Activated CD4-positive, alpha-beta memory T cell treated with anti-CD3 and anti-CD28 coated beads for 36 hours (primary cell): ENCODE measurements around the gene SCN8A. TPM values are rescaled to one million over a fixed set of nuclear protein-coding genes. Genes with fewer than 3 reads are reported as not detected.
"Not testable (repeated sequence)": the region's sequence is repeated elsewhere in the genome, so short reads cannot be mapped to it uniquely, and the experiment has no call there.

ENCODE experiments used
- CTCF ChIA-PET: fragments of 350-600 bp; sonication (Branson Sonifier 250); formaldehyde crosslinking; loops from one replicate; lab custom pipeline; 2021; ENCODE audit warnings: antibody characterized with exemption, inconsistent platforms; lab: Charles Lee
- POLR2A ChIA-PET: fragments of 350-600 bp; sonication (Branson Sonifier 250); formaldehyde crosslinking; loops from one replicate; lab custom pipeline; 2021; ENCODE audit warnings: antibody characterized with exemption; lab: Charles Lee
- DNase-seq: peaks from one replicate; pipeline ENCODE4 v3.0.0-alpha.2; 2020
- H3K27ac Mint-ChIP-seq: one replicate; pipeline ENCODE4 v1.8.0; 2021; ENCODE audit warnings: mixed read lengths
- H3K27me3 Mint-ChIP-seq: one replicate; pipeline ENCODE4 v1.8.0; 2021; ENCODE audit warnings: mixed read lengths
- H3K36me3 Mint-ChIP-seq: one replicate; pipeline ENCODE4 v1.8.0; 2021; ENCODE audit warnings: mixed read lengths
- H3K4me1 Mint-ChIP-seq: one replicate; pipeline ENCODE4 v1.8.0; 2021; ENCODE audit warnings: low read depth, mixed read lengths
- H3K4me3 Mint-ChIP-seq: one replicate; pipeline ENCODE4 v1.8.0; 2021; ENCODE audit warnings: mild to moderate bottlenecking, mixed read lengths
- H3K9me3 Mint-ChIP-seq: one replicate; pipeline ENCODE4 v1.8.0; 2021; ENCODE audit warnings: mixed read lengths
- intact Hi-C: fragments of 100-400 bp; cut with micrococcal nuclease; formaldehyde crosslinking; loops from one replicate; pipeline ENCODE4 v1.15.1; 2023
- total RNA-seq, 2 experiments: library from RNA; stranded (reverse); gene quantifications; one replicate each; pipeline ENCODE4 v1.2.3, GENCODE V29; 2021

The SCN8A gene
- total RNA-seq, 2 experiments from 2014 or later = 0.51 to 0.64 TPM

- no peaks in the 10 kb centered on the region for H3K36me3 Mint-ChIP-seq
- H3K4me3 Mint-ChIP-seq = no peak overlapping the region
- intact Hi-C loops = no loop called here
- ChIA-PET POLR2A (no interaction called here), CTCF (no interaction called here)
- no peaks in the 10 kb centered on the region for H3K4me1 Mint-ChIP-seq
- no peaks in the 10 kb centered on the region for H3K9me3 Mint-ChIP-seq
- no peak for DNase-seq
- H3K27me3 Mint-ChIP-seq = peaks cover 2% of the 10 kb centered on the region
- H3K27ac Mint-ChIP-seq = no peak overlapping the region
These were observed 194.9 kb downstream of the SCN8A start for GRCh38 chr12:51785906-51786305.

DNA sequence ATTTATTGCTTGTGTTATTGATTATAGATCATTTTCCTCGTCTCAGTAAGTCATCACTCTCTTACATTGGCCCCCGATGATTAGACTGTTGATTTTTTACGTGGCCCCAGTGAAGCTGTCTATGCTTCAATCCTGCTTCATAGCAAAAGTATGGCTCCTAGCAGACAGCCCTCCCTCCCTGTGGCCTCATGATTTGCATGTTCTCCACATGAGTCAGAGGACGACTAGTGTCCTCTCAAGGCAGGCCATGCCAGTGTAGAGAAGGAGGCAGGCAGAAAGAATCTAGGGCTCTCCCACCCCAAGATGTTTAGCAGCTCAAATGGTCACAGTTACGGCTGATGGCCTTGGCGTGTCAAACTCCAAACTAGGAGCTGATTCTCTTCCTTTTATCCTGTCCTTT, 197.8 kb downstream of the SCN8A start:
- ChIA-PET CTCF (no interaction called here), POLR2A (no interaction called here)
- Mint-ChIP-seq H3K27me3 (no peaks in the 10 kb centered on the region), H3K27ac (no peak overlapping the region), H3K4me3 (no peak overlapping the region), H3K36me3 (no peaks in the 10 kb centered on the region), H3K4me1 (no peaks in the 10 kb centered on the region), H3K9me3 (no peaks in the 10 kb centered on the region)
- intact Hi-C loops = no loop called here
- DNase-seq = no peak

DNA sequence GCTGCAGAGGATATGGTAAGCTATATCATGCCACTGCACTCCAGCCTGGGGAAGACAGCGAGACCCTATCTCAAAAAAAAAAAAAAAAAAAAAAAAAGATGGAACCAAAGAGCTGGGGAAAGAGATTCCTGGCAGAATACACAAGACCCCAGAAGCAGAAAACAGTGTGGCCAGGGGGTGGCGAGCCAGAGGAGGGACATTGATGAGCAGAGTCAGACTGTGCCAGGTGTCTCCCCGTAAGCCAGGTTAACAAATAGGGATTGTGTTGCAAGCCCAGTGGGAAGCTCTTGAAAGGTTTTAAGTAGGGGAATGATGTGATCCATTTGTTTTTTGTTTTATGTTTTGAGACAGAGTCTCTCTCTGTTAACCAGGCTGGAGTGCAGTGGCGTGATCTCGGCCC, 201.4 kb downstream of the SCN8A start:
- H3K36me3 Mint-ChIP-seq = no peaks in the 10 kb centered on the region
- intact Hi-C loops = no loop called here
- ChIA-PET CTCF (no interaction called here), POLR2A (no interaction called here)
- no peak overlapping the region for H3K27ac Mint-ChIP-seq
- no peak for DNase-seq
- no peaks in the 10 kb centered on the region for H3K27me3 Mint-ChIP-seq
- H3K4me1 Mint-ChIP-seq = no peaks in the 10 kb centered on the region
- H3K9me3 Mint-ChIP-seq = no peaks in the 10 kb centered on the region
- no peak overlapping the region for H3K4me3 Mint-ChIP-seq

DNA sequence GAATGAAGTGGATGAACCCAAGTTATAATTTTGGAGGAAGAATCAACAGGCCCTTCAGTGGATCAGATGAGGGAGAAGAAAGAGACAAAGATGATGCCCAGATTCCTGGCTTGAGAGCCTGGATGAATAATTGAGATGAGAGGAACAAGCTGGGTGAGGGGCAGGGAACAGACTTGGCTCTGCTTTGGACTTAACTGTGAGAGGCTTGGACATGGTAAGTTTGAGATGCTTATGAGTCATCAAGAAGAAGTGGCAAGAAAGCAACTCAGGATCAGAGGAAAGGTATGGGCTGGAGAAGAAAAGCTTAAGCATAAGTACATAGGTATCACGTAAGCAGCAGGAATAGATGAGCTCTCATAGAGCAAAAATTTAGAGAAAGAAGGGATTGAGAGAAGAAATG, 202.2 kb downstream of the SCN8A start:
- no peak for DNase-seq
- Mint-ChIP-seq H3K9me3 (no peaks in the 10 kb centered on the region), H3K36me3 (no peaks in the 10 kb centered on the region), H3K27ac (no peak overlapping the region), H3K4me3 (no peak overlapping the region), H3K4me1 (no peaks in the 10 kb centered on the region), H3K27me3 (no peaks in the 10 kb centered on the region)
- POLR2A ChIA-PET = no interaction called here
- intact Hi-C loops = no loop called here
- CTCF ChIA-PET = interaction anchor here (0.8 to 1.1 kb wide), 3 partner anchors 28 to 200 kb away, joined by 3 read pairs; no protein-coding TSS in a partner anchor

- CTCF ChIA-PET = no interaction called here
- no peak overlapping the region for H3K27ac Mint-ChIP-seq
- intact Hi-C loops = no loop called here
- no peaks in the 10 kb centered on the region for H3K4me1 Mint-ChIP-seq
- POLR2A ChIA-PET = no interaction called here
- no peaks in the 10 kb centered on the region for H3K27me3 Mint-ChIP-seq
- no peaks in the 10 kb centered on the region for H3K9me3 Mint-ChIP-seq
- no peaks in the 10 kb centered on the region for H3K36me3 Mint-ChIP-seq
- DNase-seq = no peak
- H3K4me3 Mint-ChIP-seq = no peak overlapping the region
These were observed 206.3 kb downstream of the SCN8A start for GRCh38 chr12:51797301-51797700.

GRCh38 chr12:51798051-51798450, 207.0 kb downstream of the SCN8A start:
- H3K4me1 Mint-ChIP-seq, CTCF ChIA-PET, H3K27ac Mint-ChIP-seq, DNase-seq, H3K9me3 Mint-ChIP-seq, H3K36me3 Mint-ChIP-seq, H3K4me3 Mint-ChIP-seq, H3K27me3 Mint-ChIP-seq, intact Hi-C loops, POLR2A ChIA-PET: not testable (repeated sequence)

- Mint-ChIP-seq H3K4me1 (no peaks in the 10 kb centered on the region), H3K27ac (no peak overlapping the region), H3K9me3 (no peaks in the 10 kb centered on the region), H3K4me3 (no peak overlapping the region), H3K36me3 (no peaks in the 10 kb centered on the region), H3K27me3 (no peaks in the 10 kb centered on the region)
- ChIA-PET CTCF (no interaction called here), POLR2A (no interaction called here)
- intact Hi-C loops = no loop called here
- no peak for DNase-seq
These were observed 207.5 kb downstream of the SCN8A start for GRCh38 chr12:51798501-51798900.

- Mint-ChIP-seq H3K27me3 (no peaks in the 10 kb centered on the region), H3K27ac (no peak overlapping the region), H3K9me3 (no peaks in the 10 kb centered on the region), H3K36me3 (no peaks in the 10 kb centered on the region), H3K4me3 (no peak overlapping the region), H3K4me1 (no peaks in the 10 kb centered on the region)
- CTCF ChIA-PET = interaction anchor here (1.6 kb wide), 1 partner anchor 20 kb away, joined by 3 read pairs; no protein-coding TSS in a partner anchor
- intact Hi-C loops = no loop called here
- DNase-seq = no peak
- POLR2A ChIA-PET = no interaction called here
These were observed 210.0 kb downstream of the SCN8A start for GRCh38 chr12:51801027-51801426.

GRCh38 chr12:51806896-51807295, 215.9 kb downstream of the SCN8A start:
- no peaks in the 10 kb centered on the region for H3K9me3 Mint-ChIP-seq
- H3K36me3 Mint-ChIP-seq = no peaks in the 10 kb centered on the region
- intact Hi-C loops = no loop called here
- H3K27me3 Mint-ChIP-seq = peaks cover 1% of the 10 kb centered on the region
- no peak for DNase-seq
- H3K27ac Mint-ChIP-seq = no peak overlapping the region
- H3K4me3 Mint-ChIP-seq = no peak overlapping the region
- H3K4me1 Mint-ChIP-seq = no peaks in the 10 kb centered on the region
- CTCF ChIA-PET = no interaction called here
- POLR2A ChIA-PET = no interaction called here

- H3K4me3 Mint-ChIP-seq = no peak overlapping the region
- intact Hi-C loops = no loop called here
- H3K9me3 Mint-ChIP-seq = no peaks in the 10 kb centered on the region
- POLR2A ChIA-PET = no interaction called here
- peaks cover 1% of the 10 kb centered on the region for H3K27me3 Mint-ChIP-seq
- no peak for DNase-seq
- no peaks in the 10 kb centered on the region for H3K4me1 Mint-ChIP-seq
- H3K27ac Mint-ChIP-seq = no peak overlapping the region
- H3K36me3 Mint-ChIP-seq = no peaks in the 10 kb centered on the region
- CTCF ChIA-PET = interaction anchor here (0.6 to 1.2 kb wide), 2 partner anchors 12 to 80 kb away, joined by 3 read pairs; no protein-coding TSS in a partner anchor
These were observed 218.2 kb downstream of the SCN8A start for GRCh38 chr12:51809193-51809592.

DNA sequence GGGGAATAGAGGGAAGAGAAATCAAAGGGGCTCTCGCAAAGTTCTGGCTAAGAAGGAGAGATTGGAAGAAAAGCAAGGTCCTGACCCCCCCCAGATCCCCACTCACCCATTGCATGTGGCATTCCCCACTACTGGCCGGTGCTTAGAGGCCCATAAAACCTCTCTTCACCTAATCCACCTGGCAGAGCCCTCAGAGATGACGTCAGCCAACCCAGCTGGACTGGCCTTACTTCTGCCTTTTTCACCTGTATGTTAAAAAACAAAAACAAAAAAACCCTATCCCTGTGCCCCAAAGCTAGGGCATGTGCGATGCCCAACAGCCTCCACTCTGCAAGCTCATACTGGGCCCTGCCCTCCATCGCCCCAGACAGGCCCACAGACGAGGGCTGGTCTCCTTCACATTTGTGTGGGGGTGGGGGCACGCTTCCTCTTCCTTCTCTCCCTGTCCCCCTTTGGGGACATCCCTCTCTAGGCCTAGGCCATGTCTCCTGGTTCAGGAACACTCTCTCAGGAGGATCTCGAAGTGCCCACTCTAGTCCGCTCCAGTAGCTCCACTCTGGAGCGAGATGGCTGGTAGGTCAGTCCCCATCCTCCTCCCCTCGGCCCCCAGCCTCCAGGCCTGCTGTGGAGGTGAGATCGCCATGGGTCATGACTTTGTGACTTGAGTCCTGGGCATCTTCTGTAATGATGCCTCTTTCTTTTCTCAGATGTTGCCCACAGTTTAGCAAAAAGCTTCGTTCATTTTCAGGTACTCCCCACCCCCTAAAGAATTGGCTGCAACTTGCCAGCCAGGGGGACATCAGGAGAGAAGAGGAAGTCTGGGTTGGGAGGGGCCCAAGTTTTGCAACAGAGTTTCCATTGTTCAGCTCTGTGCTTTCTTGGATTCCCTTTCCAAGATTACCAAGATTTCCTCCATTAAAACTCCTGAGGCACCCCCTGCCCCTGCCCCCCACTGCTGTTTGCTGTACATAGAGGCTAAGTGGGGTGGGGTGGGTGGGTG, 220.5 kb downstream of the SCN8A start:
- ChIA-PET POLR2A (no interaction called here), CTCF (interaction anchor here (3.4 kb wide), 1 partner anchor 12 kb away, joined by 31 read pairs; no protein-coding TSS in a partner anchor)
- no peak overlapping the region for H3K27ac Mint-ChIP-seq
- no peak for DNase-seq
- intact Hi-C loops = no loop called here
- H3K36me3 Mint-ChIP-seq = no peaks in the 10 kb centered on the region
- peaks cover 8% of the 10 kb centered on the region for H3K4me1 Mint-ChIP-seq
- H3K27me3 Mint-ChIP-seq = peaks cover 5% of the 10 kb centered on the region
- H3K4me3 Mint-ChIP-seq = no peak overlapping the region
- H3K9me3 Mint-ChIP-seq = no peaks in the 10 kb centered on the region

DNA sequence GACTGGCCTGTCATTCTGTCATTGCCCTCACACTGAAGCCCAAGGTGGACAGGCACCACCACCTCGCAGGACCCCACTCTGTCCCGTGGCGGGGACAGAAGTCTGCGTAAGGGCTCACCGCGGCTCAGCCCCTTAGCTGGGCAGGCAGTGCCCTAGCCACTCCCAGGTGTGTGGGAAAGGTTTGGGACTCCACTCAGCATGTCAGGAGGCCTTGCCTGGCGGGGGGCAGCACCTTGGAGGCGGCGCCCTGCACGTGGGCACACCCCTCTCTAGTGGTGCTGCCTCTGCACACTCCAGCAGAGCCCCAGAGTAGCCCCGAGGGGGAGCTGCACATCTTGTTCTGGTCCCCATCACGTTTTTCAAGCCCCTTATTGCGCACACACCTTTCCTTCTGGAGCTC, 221.8 kb downstream of the SCN8A start:
- no peaks in the 10 kb centered on the region for H3K36me3 Mint-ChIP-seq
- intact Hi-C loops = no loop called here
- no peak overlapping the region for H3K4me3 Mint-ChIP-seq
- no peak overlapping the region for H3K27ac Mint-ChIP-seq
- peaks cover 8% of the 10 kb centered on the region for H3K4me1 Mint-ChIP-seq
- peaks cover 3% of the 10 kb centered on the region for H3K27me3 Mint-ChIP-seq
- ChIA-PET CTCF (interaction anchor here (1.3 to 3.4 kb wide), 4 partner anchors 11 to 276 kb away, joined by 3 to 31 read pairs (median 6); no protein-coding TSS in a partner anchor), POLR2A (no interaction called here)
- no peaks in the 10 kb centered on the region for H3K9me3 Mint-ChIP-seq
- no peak for DNase-seq
